Activated naive CD8-positive, alpha-beta T cell treated with anti-CD3 and anti-CD28 coated beads, Interleukin-2, amount 10 ng/mL, durations not matched to agents 7 days and 5 days (primary cell): ENCODE data around the gene SYTL3. TPM values are rescaled to one million over a fixed set of nuclear protein-coding genes. Genes with fewer than 3 reads are reported as not detected.
A peak's percentile ranks its signal among the peaks of the same experiment; 100 is the strongest.
"Not testable (repeated sequence)": the region's sequence is repeated elsewhere in the genome, so short reads cannot be mapped to it uniquely, and the experiment has no call there.

Experiments used
- ATAC-seq: fragments of 150-1000 bp; cut with Tn5 transposase; one replicate; pipeline ENCODE4 v1.10.0; 2021; ENCODE audit warnings: low read depth, moderate library complexity
- POLR2A ChIA-PET: fragments of 350-600 bp; sonication (Branson Sonifier 250); formaldehyde crosslinking; loops from one replicate; lab custom pipeline; 2021; ENCODE audit warnings: antibody characterized with exemption; lab: Charles Lee
- DNase-seq: peaks from one replicate; pipeline ENCODE4 v3.0.0; 2021
- H3K27ac Mint-ChIP-seq: one replicate; pipeline ENCODE4 v1.8.0; 2022; ENCODE audit warnings: mild to moderate bottlenecking, mixed read lengths
- H3K27me3 Mint-ChIP-seq: one replicate; pipeline ENCODE4 v1.8.0; 2022; ENCODE audit warnings: mild to moderate bottlenecking, moderate library complexity, mixed read lengths
- H3K36me3 Mint-ChIP-seq: one replicate; pipeline ENCODE4 v1.8.0; 2021; ENCODE audit warnings: mild to moderate bottlenecking, mixed read lengths
- H3K4me1 Mint-ChIP-seq: one replicate; pipeline ENCODE4 v1.8.0; 2021; ENCODE audit warnings: mixed read lengths
- H3K4me3 Mint-ChIP-seq: one replicate; pipeline ENCODE4 v1.8.0; 2022; ENCODE audit warnings: mild to moderate bottlenecking, moderate library complexity, mixed read lengths
- H3K9me3 Mint-ChIP-seq: one replicate; pipeline ENCODE4 v1.8.0; 2021; ENCODE audit warnings: mixed read lengths
- total RNA-seq, 2 experiments: library from RNA; stranded (reverse); gene quantifications; one replicate each; pipeline ENCODE4 v1.2.3, GENCODE V29; 2021

Gene SYTL3, protein sequence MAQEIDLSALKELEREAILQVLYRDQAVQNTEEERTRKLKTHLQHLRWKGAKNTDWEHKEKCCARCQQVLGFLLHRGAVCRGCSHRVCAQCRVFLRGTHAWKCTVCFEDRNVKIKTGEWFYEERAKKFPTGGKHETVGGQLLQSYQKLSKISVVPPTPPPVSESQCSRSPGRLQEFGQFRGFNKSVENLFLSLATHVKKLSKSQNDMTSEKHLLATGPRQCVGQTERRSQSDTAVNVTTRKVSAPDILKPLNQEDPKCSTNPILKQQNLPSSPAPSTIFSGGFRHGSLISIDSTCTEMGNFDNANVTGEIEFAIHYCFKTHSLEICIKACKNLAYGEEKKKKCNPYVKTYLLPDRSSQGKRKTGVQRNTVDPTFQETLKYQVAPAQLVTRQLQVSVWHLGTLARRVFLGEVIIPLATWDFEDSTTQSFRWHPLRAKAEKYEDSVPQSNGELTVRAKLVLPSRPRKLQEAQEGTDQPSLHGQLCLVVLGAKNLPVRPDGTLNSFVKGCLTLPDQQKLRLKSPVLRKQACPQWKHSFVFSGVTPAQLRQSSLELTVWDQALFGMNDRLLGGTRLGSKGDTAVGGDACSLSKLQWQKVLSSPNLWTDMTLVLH
- total RNA-seq = 10 to 100 TPM; 65.3 to 71.7 TPM

DNA sequence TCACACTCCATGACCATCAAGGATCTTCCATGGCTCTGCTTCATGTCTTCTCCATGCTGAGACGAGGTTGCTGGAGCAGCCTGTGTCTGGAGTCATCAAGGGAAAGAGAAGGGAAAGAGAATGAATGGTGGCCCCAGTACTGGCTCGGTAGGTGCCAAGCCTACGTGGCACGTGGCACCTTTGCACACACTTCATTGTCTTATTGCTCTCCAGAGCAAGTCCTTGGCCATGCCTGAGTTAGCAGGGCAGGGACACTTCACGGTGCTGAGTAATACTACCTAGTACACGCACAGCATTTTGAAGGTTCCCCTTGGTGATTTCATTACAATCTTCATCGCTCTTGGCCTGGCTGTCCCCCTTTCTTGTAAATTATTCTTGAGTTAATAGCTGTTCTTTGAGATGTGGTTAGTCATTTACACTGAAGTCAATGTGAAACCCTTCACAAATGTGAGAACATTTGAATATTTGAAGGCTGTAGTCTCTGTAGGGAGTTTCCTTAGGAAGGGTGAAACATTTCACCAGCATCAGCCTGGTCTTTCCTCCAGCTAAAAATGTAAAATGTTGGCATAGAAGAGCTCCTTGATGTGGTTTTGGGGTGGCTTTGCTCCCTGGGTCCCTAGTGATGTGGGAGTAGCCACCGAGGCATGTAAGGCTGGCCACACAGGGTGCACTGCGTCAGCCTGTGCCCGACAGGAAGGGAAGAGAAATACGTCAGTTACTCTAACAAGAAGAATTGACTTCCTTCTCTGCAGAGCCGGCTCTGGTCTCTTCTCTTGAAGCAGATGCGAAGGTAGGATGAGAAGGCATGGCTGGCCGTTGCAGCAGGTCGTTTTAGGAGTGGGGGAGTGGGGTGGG, at the start of gene SYTL3:
SYTL3 (plus strand) TSS at position 766 of the 855 bp plus-strand sequence. CDS start 13,215 bp downstream, outside the sequence.
- POLR2A ChIA-PET = interaction anchor here (0.8 to 1.7 kb wide), 3 partner anchors 10 to 20 kb away, joined by 3 to 5 read pairs (median 3); no protein-coding TSS in a partner anchor
- no peaks in the 10 kb centered on the region for H3K27me3 Mint-ChIP-seq
- H3K9me3 Mint-ChIP-seq = no peaks in the 10 kb centered on the region
- peaks cover 56% of the 10 kb centered on the region for H3K4me1 Mint-ChIP-seq
- H3K4me3 Mint-ChIP-seq = peak within 1 kb of the TSS; percentile 89
- peak; percentile 73 for DNase-seq
- peak; percentile 60 for ATAC-seq
- H3K27ac Mint-ChIP-seq = peak within 1 kb of the TSS; percentile 99
- H3K36me3 Mint-ChIP-seq = peaks cover 25% of the 10 kb centered on the region

DNA sequence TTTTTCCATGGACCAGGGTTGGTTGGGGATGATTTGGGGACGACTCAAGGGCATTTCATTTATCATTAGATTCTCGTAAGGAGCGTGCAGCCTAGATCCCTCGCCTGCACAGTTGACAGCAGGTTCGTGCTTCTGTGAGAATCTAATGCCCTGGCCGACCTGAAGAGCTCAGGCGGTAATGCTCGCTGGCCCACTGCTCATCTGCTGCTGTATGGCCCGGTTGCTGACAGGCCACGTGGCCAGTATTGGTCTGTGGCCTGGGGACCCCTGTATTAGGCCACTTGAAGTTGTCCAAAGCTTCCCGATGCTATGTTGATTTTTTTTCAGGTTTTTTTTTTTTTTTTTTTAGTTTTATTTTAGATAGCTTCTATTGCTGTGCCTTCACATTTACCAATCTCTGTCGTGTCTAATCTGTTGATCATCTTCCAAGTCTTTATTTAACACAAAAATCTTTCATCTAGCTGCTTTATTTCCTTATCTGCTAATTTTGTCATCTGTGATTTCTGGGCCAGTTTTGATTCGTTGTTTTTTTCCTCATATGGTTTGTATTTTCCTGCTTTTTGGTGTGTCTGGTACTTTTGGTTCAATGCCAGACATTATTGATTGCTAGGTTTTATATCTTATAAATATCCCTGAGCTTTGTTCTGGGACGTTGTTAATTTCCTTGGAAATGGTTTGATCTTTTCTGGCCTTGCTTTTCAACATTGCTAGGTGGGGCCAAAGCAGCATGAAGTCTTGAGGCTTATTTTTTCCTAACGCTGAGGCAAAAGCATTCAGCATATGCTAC, 46.4 kb upstream of the SYTL3 start:
- POLR2A ChIA-PET = no interaction called here

DNA sequence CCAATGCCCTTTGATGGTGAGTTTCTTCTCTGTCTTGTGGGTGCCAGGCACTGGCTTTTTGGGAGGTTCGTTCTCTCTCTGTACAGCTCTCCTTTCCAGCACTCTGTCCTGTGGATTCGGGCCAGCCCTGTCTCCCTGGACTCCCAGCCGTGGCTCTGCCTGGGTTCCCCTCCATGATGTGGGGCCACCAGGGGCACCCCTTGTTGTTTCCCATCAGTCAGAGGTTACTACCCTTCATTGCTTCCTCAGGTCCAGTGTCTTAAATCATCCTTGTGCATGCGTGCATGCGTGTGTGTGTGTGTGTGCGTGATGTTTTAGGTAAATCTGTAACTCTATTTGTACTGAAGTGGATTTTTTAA, 45.8 kb upstream of the SYTL3 start:
- Mint-ChIP-seq H3K27ac (no peak overlapping the region), H3K4me3 (no peak overlapping the region), H3K9me3 (no peaks in the 10 kb centered on the region), H3K4me1 (peaks cover 4% of the 10 kb centered on the region), H3K27me3 (no peaks in the 10 kb centered on the region), H3K36me3 (peaks cover 20% of the 10 kb centered on the region)
- ATAC-seq (no peak), DNase-seq (no peak)
- POLR2A ChIA-PET = no interaction called here

More for the DNA sequence above, 46.4 kb upstream of the SYTL3 start:
- ATAC-seq = no peak
- DNase-seq = no peak
- H3K4me3 Mint-ChIP-seq = no peak overlapping the region
- H3K9me3 Mint-ChIP-seq = no peaks in the 10 kb centered on the region
- peaks cover 24% of the 10 kb centered on the region for H3K36me3 Mint-ChIP-seq
- no peaks in the 10 kb centered on the region for H3K27me3 Mint-ChIP-seq
- H3K27ac Mint-ChIP-seq = no peak overlapping the region
- H3K4me1 Mint-ChIP-seq = peaks cover 4% of the 10 kb centered on the region

DNA sequence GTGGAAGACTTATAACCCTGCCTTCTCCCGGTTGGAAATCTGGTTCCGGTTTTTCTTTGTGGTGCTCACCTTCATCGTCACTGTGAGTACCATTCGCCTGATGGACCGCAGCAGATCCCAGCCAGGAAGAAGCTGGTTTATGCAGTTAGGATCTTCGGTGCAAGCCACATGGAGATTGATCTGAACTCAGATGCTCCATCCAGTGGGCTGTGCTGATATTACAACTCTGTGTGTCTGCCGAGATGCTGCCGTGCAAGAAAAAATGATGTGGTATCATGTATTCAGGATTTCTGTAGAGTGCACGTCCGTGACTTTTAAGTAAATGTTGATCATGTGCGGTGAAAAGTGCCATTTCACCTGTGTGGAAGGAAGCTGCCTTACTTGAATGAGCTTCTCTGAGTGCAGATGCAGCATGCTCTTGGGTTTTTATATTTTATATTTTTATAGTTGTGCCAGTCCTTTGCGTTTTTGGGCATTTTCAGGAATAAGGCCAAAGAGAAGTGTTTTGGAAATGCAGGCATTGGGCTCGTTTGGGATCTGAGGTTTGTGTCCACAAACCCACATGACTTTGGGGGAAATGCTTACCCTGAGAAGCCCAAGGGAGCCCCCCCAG, 44.5 kb upstream of the SYTL3 start:
- H3K36me3 Mint-ChIP-seq = peaks cover 18% of the 10 kb centered on the region

DNA sequence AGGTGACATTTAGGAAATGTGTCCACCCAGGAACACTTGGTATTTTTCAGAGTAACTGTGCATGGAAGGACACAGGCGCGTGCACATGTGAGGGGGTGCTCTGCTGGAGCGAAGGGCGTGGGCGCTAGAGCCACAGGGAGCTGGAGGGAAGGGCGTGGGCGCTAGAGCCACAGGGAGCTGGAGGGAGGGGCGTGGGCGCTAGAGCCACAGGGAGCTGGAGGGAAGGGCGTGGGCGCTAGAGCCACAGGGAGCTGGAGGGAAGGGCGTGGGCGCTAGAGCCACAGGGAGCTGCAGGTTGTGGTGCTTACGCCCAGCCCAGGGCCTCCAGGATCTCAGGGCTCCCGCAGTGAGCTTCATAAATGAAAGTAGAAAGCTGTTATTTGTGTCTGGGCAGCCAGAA, 43.8 kb upstream of the SYTL3 start:
- peaks cover 18% of the 10 kb centered on the region for H3K36me3 Mint-ChIP-seq
- POLR2A ChIA-PET, DNase-seq, H3K27me3 Mint-ChIP-seq, H3K4me3 Mint-ChIP-seq, H3K27ac Mint-ChIP-seq, ATAC-seq, H3K4me1 Mint-ChIP-seq, H3K9me3 Mint-ChIP-seq: not testable (repeated sequence)

More for the DNA sequence above, 44.5 kb upstream of the SYTL3 start:
- DNase-seq (no peak), ATAC-seq (peak; percentile 52)
- Mint-ChIP-seq H3K27me3 (no peaks in the 10 kb centered on the region), H3K9me3 (no peaks in the 10 kb centered on the region), H3K4me1 (peaks cover 4% of the 10 kb centered on the region), H3K27ac (peak overlapping the region; percentile 54), H3K4me3 (no peak overlapping the region)
- POLR2A ChIA-PET = no interaction called here

DNA sequence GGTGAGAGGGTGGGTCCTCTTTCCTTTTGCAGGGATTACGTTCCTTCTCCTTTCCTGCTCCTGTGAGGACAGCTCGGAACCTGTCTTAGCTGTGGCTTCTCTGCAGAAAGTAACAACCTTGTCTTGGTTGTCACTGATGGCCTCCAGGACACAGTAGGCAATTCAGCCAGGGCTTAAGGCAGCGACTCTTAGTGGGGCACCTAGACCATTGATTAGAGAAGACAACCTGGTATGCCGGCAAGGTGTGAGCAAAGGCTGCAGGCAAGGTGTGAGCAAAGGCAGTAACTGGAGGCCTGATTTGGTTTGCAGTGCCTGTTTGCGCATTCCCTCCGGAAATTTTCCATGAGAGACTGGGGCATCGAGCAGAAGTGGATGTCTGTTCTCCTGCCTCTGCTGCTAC, 42.9 kb upstream of the SYTL3 start:
- Mint-ChIP-seq H3K36me3 (peaks cover 20% of the 10 kb centered on the region), H3K4me3 (no peak overlapping the region), H3K27me3 (no peaks in the 10 kb centered on the region), H3K27ac (no peak overlapping the region), H3K4me1 (peaks cover 3% of the 10 kb centered on the region), H3K9me3 (no peaks in the 10 kb centered on the region)
- POLR2A ChIA-PET = no interaction called here
- DNase-seq (no peak), ATAC-seq (no peak)

DNA sequence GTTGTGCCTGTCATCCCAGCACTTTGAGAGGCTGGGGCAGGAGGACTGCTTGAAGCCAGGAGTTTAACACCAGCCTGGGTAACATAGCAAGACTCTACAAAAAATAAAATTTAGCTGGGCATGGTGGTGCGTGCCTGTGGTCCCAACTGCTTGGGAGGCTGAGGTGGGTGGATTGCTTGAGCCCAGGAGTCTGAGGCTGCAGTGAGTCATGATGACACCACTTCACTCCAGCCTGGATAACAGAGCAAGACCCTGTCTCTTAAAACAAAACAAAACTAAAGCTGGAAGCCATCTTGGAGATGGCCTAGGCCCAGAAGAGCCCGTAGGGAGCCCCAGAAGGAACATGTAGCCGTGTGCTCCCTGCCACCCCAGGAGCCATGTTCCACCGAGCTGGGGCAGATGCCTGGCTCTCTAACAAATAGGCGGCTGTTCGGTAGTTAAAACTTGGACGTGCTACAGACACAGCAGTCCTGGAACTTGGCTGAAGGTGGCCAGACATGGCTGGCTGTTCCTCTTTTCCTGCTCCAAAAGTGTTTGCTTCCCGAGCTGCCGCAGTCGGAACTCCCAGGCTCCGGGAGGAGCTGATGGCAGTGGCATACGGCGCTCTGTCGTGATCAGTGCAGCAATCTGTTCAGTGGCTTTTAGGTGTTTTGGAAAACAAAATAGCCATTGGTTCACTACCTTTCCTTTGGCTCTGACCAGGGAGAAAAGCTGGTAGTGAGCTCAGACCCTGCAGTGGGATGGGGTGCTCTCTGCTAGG, 42.3 kb upstream of the SYTL3 start:
- DNase-seq (no peak), ATAC-seq (no peak)
- peaks cover 14% of the 10 kb centered on the region for H3K36me3 Mint-ChIP-seq
- POLR2A ChIA-PET = no interaction called here
- H3K27me3 Mint-ChIP-seq = no peaks in the 10 kb centered on the region
- no peaks in the 10 kb centered on the region for H3K9me3 Mint-ChIP-seq
- no peak overlapping the region for H3K4me3 Mint-ChIP-seq
- no peak overlapping the region for H3K27ac Mint-ChIP-seq
- peaks cover 2% of the 10 kb centered on the region for H3K4me1 Mint-ChIP-seq

DNA sequence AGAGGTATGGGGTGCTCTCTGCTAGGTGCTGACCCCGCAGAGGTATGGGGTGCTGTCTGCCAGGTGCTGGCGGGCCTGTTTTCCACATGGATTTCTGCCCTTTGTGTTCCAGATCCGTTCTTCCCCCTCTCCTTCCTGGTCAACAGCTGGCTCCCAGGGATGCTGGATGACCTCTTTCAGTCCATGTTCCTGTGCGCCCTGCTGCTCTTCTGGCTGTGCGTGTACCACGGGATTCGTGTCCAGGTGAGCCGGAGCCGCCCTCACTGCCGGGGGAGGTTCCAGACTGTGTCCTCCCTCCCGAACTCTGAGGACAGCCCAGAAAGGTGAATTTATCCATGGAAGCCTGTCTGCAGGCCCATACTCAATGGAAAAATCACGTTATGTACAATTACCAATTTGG, 41.6 kb upstream of the SYTL3 start:
- peaks cover 16% of the 10 kb centered on the region for H3K36me3 Mint-ChIP-seq
- no peaks in the 10 kb centered on the region for H3K27me3 Mint-ChIP-seq
- POLR2A ChIA-PET = no interaction called here
- H3K27ac Mint-ChIP-seq = no peak overlapping the region
- H3K4me3 Mint-ChIP-seq = no peak overlapping the region
- peaks cover 2% of the 10 kb centered on the region for H3K4me1 Mint-ChIP-seq
- no peaks in the 10 kb centered on the region for H3K9me3 Mint-ChIP-seq
- ATAC-seq (no peak), DNase-seq (no peak)

DNA sequence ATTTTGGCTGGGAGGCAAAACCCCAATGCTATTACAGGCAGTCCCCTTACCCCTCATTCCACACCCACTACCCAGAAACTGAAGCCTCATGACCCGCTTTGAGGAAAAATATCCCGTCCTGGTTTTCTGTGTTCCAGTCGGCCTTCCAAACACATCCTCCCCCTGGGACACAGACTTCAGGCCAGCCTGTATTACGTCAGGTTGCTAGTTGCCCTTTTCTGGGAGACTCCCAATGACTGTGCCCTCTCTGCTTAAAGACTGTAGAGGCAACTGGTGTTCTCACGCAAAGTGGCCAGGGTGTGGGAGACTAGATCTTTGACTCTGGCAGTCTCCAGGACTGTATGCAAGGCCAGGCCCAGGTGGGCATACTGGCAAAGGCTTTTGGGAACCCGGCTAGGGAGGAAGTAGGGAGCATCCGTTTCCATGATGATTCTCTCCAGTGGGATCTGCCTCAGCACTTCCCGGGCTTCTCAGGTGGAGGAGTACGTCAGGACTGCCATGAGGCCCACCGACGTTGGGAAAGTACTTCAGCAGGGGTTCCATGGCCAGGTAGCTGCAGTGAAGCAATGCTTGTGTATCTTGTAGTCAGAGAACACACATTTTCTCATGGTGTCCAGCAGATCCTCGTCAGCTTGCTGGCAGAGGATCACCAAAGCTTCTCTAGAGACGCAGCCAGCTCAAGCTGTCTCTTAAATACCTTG, 40.2 kb upstream of the SYTL3 start:
- ATAC-seq (no peak), DNase-seq (no peak)
- no peak overlapping the region for H3K27ac Mint-ChIP-seq
- H3K9me3 Mint-ChIP-seq = peaks cover 2% of the 10 kb centered on the region
- H3K4me3 Mint-ChIP-seq = no peak overlapping the region
- peaks cover 20% of the 10 kb centered on the region for H3K36me3 Mint-ChIP-seq
- POLR2A ChIA-PET = no interaction called here
- no peaks in the 10 kb centered on the region for H3K4me1 Mint-ChIP-seq
- no peaks in the 10 kb centered on the region for H3K27me3 Mint-ChIP-seq

DNA sequence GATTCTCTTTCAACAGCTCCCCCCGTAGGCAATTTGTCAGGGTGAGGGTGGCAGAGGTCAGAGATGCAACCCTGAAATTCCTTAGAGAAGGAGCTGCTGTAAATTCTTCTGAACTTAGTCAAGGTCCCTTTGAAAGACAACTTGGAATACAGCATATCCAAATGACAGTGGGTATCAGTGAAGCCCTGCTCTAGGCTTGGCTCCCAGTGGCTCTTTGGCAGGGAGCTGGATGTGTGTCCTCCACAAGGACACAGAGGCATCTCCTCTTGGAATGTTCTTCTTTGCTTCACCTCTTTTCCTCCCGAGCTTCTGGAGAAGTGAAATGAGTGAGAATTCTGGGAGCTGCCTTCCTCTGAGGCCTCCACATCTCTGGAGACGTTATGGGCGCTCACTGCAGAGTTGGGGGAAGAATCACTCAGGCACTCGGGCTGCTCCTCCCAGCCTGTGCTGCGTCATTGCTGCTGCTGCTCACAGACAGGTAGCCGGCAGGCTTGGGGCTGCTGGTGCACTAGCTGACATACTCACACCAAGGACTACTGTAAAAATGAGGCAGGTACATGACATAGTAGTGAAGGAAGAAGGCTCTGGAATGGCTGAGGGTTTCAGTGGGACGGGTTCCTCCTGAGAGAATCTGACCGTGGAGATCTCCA, 39.4 kb upstream of the SYTL3 start:
- H3K27me3 Mint-ChIP-seq = no peaks in the 10 kb centered on the region
- POLR2A ChIA-PET = no interaction called here
- no peaks in the 10 kb centered on the region for H3K4me1 Mint-ChIP-seq
- H3K4me3 Mint-ChIP-seq = no peak overlapping the region
- peaks cover 27% of the 10 kb centered on the region for H3K36me3 Mint-ChIP-seq
- no peak for ATAC-seq
- peaks cover 4% of the 10 kb centered on the region for H3K9me3 Mint-ChIP-seq
- DNase-seq = no peak
- H3K27ac Mint-ChIP-seq = no peak overlapping the region

DNA sequence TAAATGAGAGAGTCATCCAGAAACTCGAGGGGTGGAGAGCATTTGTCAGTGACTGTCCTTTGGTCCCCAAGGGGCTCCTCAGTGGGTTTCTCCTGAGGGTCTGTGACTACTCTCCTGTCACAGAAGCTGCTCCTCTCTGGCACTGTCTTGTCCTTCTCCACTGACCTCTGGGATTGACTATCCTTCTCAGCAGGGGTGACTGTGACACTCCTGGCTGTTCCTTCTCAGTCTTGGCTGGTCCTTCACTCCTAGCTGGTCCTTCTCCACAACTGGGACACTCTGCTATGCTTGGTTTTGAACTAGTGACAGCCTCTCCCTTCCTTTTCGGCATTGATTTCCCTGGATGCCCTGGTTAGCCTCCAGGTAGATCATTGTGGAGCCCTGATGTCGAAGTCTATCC, 38.8 kb upstream of the SYTL3 start:
- DNase-seq = no peak
- POLR2A ChIA-PET = no interaction called here
- H3K27me3 Mint-ChIP-seq = no peaks in the 10 kb centered on the region
- no peak overlapping the region for H3K27ac Mint-ChIP-seq
- H3K4me1 Mint-ChIP-seq = no peaks in the 10 kb centered on the region
- no peak for ATAC-seq
- H3K9me3 Mint-ChIP-seq = peaks cover 4% of the 10 kb centered on the region
- peaks cover 28% of the 10 kb centered on the region for H3K36me3 Mint-ChIP-seq
- no peak overlapping the region for H3K4me3 Mint-ChIP-seq
